ENCODE measurements around the gene TRIM39. TPM values are rescaled to one million over a fixed set of nuclear protein-coding genes. Genes with fewer than 3 reads are reported as not detected.
A peak's percentile ranks its signal among the peaks of the same experiment; 100 is the strongest.
"Not testable (repeated sequence)": the region's sequence is repeated elsewhere in the genome, so short reads cannot be mapped to it uniquely, and the experiment has no call there.

TRIM39 gene
- 14.2 and 15.6 TPM in 2 replicates for total RNA-seq

- H3K9me3 Mint-ChIP-seq = no peaks in the 10 kb centered on the region
- peaks cover 55% of the 10 kb centered on the region for H3K4me1 Mint-ChIP-seq (ENCODE audit: low read depth)
- peak within 1 kb of the TSS; percentile 100 for H3K27ac Mint-ChIP-seq
- peak; percentile 85 for DNase-seq (ENCODE audit: low spot score)
- no peaks in the 10 kb centered on the region for H3K27me3 Mint-ChIP-seq (ENCODE audit: insufficient read depth)
- intact Hi-C loops (cut with micrococcal nuclease) = loop anchor here (1.0 to 10.0 kb wide), 8 partner anchors 68 to 1851 kb away; partner anchors contain the start of genes AGPAT1, GNL1, MRPS18B and PPP1R10
- peaks cover 37% of the 10 kb centered on the region for H3K36me3 Mint-ChIP-seq (ENCODE audit: low read depth)
- H3K4me3 Mint-ChIP-seq = peak within 1 kb of the TSS; percentile 99
Measured at GRCh38 chr6:30326526-30327231, at the start of gene TRIM39. Gene TRIM39 (plus strand): TSS chr6:30326927. CDS start chr6:30329318, 2,391 bp downstream.

DNA sequence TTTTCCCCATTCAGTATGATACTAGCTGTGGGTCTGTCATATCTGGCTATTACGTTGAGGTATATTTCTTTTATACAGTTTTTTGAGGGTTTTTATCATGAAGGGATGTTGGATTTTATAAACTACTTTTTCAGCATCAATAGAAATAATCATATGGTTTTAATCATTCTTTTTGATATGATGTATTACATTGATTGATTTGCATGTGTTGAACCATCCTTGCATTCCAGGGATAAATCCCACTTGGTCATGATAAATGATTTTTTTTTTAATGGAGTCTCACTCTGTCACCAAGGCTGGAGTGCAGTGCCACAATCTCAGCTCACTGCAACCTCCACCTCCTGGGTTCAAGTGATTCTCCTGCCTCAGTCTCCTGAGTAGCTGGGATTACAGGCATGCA lies 45.7 kb upstream of the TRIM39 start:
- H3K4me1 Mint-ChIP-seq (ENCODE audit: low read depth); H3K27me3 Mint-ChIP-seq (ENCODE audit: insufficient read depth); DNase-seq (ENCODE audit: low spot score); H3K4me3 Mint-ChIP-seq; intact Hi-C loops (cut with micrococcal nuclease); H3K27ac Mint-ChIP-seq: not testable (repeated sequence)
- peaks cover 69% of the 10 kb centered on the region for H3K9me3 Mint-ChIP-seq
- peaks cover 10% of the 10 kb centered on the region for H3K36me3 Mint-ChIP-seq (ENCODE audit: low read depth)

GRCh38 chr6:30282522-30282921 lies 44.2 kb upstream of the TRIM39 start:
- no peak overlapping the region for H3K27ac Mint-ChIP-seq
- intact Hi-C loops (cut with micrococcal nuclease) = no loop called here
- peaks cover 2% of the 10 kb centered on the region for H3K27me3 Mint-ChIP-seq (ENCODE audit: insufficient read depth)
- H3K36me3 Mint-ChIP-seq (ENCODE audit: low read depth) = peaks cover 14% of the 10 kb centered on the region
- H3K4me1 Mint-ChIP-seq (ENCODE audit: low read depth) = no peaks in the 10 kb centered on the region
- no peak for DNase-seq (ENCODE audit: low spot score)
- H3K9me3 Mint-ChIP-seq = peaks cover 80% of the 10 kb centered on the region
- no peak overlapping the region for H3K4me3 Mint-ChIP-seq

GRCh38 chr6:30283761-30284160 lies 43.0 kb upstream of the TRIM39 start:
- intact Hi-C loops (cut with micrococcal nuclease) = no loop called here
- Mint-ChIP-seq H3K4me3 (no peak overlapping the region), H3K27me3 (ENCODE audit: insufficient read depth) (peaks cover 2% of the 10 kb centered on the region), H3K9me3 (peaks cover 84% of the 10 kb centered on the region), H3K27ac (no peak overlapping the region), H3K36me3 (ENCODE audit: low read depth) (peaks cover 25% of the 10 kb centered on the region), H3K4me1 (ENCODE audit: low read depth) (no peaks in the 10 kb centered on the region)
- DNase-seq (ENCODE audit: low spot score) = no peak

DNA sequence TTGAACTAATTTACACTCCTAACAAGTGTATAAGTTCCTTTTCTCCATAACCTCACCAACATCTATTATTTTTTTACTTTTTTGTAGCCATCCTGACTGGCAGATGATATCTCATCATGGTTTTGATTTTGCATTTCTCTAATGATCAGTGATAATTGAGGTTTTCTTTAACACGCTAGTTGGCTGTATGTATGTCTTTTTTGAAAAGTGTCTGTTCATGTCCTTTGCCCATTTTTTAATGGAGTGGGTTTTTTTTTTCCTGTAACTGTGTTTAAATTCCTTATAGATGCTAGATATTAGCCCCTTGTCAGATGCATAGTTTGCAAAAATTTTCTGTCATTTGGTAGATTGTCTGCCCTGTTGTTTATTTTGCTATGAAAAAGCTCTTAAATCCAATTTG lies 39.6 kb upstream of the TRIM39 start:
- peaks cover 47% of the 10 kb centered on the region for H3K36me3 Mint-ChIP-seq (ENCODE audit: low read depth)
- DNase-seq (ENCODE audit: low spot score) = no peak
- intact Hi-C loops (cut with micrococcal nuclease) = no loop called here
- H3K4me3 Mint-ChIP-seq = no peak overlapping the region
- peaks cover 72% of the 10 kb centered on the region for H3K9me3 Mint-ChIP-seq
- no peaks in the 10 kb centered on the region for H3K4me1 Mint-ChIP-seq (ENCODE audit: low read depth)
- H3K27ac Mint-ChIP-seq = no peak overlapping the region
- no peaks in the 10 kb centered on the region for H3K27me3 Mint-ChIP-seq (ENCODE audit: insufficient read depth)

DNA sequence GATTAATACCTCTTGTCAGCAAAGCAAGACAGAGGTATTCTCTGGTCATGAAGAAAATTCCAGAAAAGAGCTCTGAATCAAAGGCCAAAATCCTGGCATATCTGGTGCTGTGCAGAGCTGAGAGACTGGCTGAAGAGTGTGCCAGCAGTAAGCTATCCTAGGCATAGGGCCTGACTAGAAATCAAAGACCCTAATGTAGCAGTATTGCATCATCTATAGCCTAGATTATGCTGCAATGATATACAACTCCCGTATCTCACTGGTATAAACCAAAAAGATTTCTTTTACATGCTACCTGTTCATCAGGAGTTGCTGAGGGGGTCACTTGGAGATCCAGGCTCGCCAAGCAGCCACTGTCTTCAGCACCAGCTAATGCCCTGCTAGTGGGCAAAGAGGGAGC lies 30.9 kb upstream of the TRIM39 start:
- intact Hi-C loops (cut with micrococcal nuclease) = no loop called here
- Mint-ChIP-seq H3K27me3 (ENCODE audit: insufficient read depth) (no peaks in the 10 kb centered on the region), H3K9me3 (peaks cover 24% of the 10 kb centered on the region), H3K4me3 (no peak overlapping the region), H3K27ac (no peak overlapping the region), H3K4me1 (ENCODE audit: low read depth) (no peaks in the 10 kb centered on the region), H3K36me3 (ENCODE audit: low read depth) (peaks cover 46% of the 10 kb centered on the region)
- DNase-seq (ENCODE audit: low spot score) = no peak

- Mint-ChIP-seq H3K27ac (peak overlapping the region; percentile 31), H3K4me1 (ENCODE audit: low read depth) (peaks cover 34% of the 10 kb centered on the region)
- intact Hi-C loops (cut with micrococcal nuclease) = no loop called here
Measured at GRCh38 chr6:30304002-30304401, 22.7 kb upstream of the TRIM39 start.

DNA sequence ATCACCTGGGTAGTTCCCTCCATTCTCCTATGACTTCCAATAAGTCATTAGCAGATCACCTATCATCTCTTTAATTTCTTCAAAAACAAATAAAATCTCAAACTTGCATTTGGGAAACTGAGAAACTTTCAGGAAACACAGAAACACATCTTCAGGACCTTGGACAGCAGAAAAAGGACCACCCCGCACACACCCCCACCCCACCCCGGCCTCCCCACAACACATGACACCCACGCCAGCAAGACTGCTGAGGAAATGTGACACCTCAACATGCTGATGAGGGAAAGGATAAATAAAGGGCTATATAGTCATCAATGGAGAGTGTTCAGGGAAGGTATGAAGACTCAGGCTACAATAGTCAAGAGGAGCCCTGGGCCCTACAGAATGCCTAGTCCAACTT lies 15.6 kb upstream of the TRIM39 start:
- H3K4me1 Mint-ChIP-seq (ENCODE audit: low read depth) = peaks cover 43% of the 10 kb centered on the region
- no peak overlapping the region for H3K4me3 Mint-ChIP-seq
- DNase-seq (ENCODE audit: low spot score) = no peak
- H3K36me3 Mint-ChIP-seq (ENCODE audit: low read depth) = peaks cover 61% of the 10 kb centered on the region
- no peaks in the 10 kb centered on the region for H3K9me3 Mint-ChIP-seq
- H3K27ac Mint-ChIP-seq = no peak overlapping the region
- no peaks in the 10 kb centered on the region for H3K27me3 Mint-ChIP-seq (ENCODE audit: insufficient read depth)
- intact Hi-C loops (cut with micrococcal nuclease) = no loop called here

More at GRCh38 chr6:30304002-30304401, 22.7 kb upstream of the TRIM39 start:
- Mint-ChIP-seq H3K9me3 (peaks cover 32% of the 10 kb centered on the region), H3K4me3 (no peak overlapping the region), H3K36me3 (ENCODE audit: low read depth) (peaks cover 61% of the 10 kb centered on the region), H3K27me3 (ENCODE audit: insufficient read depth) (no peaks in the 10 kb centered on the region)
- no peak for DNase-seq (ENCODE audit: low spot score)

DNA sequence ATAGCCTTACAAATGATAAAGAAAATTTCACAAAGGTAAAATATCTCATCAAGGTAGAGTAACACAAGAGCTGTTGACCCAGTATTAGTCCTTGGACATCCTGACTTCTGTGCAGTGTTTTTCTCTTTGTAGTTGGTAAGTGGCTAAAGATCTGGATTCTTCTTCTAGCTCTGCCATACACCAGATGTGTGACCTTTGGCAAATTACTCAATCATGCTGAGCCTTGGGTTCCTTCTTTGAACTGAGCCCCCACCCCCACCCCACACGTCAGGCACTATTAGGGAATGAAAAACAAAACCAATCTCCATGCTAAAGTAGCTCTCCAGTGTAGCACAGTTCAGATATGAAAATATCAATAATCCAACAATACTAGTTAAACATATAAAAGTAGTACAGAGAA lies 15.1 kb upstream of the TRIM39 start:
- H3K4me3 Mint-ChIP-seq = no peak overlapping the region
- H3K9me3 Mint-ChIP-seq = no peaks in the 10 kb centered on the region
- no peaks in the 10 kb centered on the region for H3K27me3 Mint-ChIP-seq (ENCODE audit: insufficient read depth)
- peaks cover 65% of the 10 kb centered on the region for H3K36me3 Mint-ChIP-seq (ENCODE audit: low read depth)
- no peak for DNase-seq (ENCODE audit: low spot score)
- intact Hi-C loops (cut with micrococcal nuclease) = no loop called here
- H3K27ac Mint-ChIP-seq = no peak overlapping the region
- H3K4me1 Mint-ChIP-seq (ENCODE audit: low read depth) = peaks cover 42% of the 10 kb centered on the region

DNA sequence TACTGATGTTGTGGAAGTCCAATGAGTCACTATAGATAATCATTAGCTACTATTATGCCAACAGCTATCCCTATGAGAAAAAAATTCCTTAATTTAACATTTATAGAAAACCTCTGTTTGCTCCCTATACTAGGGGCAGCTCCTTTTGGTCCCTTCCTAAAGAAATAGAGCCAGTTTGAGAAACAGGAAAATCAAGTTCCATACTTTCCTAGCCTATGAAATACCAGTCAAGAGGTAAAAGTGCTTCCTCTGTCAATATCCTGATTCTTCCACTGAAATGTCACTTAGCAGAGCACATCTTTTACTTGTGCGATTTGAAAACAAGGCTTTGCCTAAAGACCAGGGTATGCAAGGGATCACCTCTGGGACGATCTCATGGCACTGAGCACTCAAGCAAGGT lies 14.5 kb upstream of the TRIM39 start:
- Mint-ChIP-seq H3K4me3 (no peak overlapping the region), H3K27ac (no peak overlapping the region), H3K9me3 (no peaks in the 10 kb centered on the region), H3K4me1 (ENCODE audit: low read depth) (peaks cover 37% of the 10 kb centered on the region), H3K27me3 (ENCODE audit: insufficient read depth) (no peaks in the 10 kb centered on the region), H3K36me3 (ENCODE audit: low read depth) (peaks cover 62% of the 10 kb centered on the region)
- no peak for DNase-seq (ENCODE audit: low spot score)
- intact Hi-C loops (cut with micrococcal nuclease) = no loop called here

GRCh38 chr6:30312676-30313321 lies 13.9 kb upstream of the TRIM39 start:
- no peak for DNase-seq (ENCODE audit: low spot score)
- Mint-ChIP-seq H3K4me3 (no peak overlapping the region), H3K4me1 (ENCODE audit: low read depth) (peaks cover 40% of the 10 kb centered on the region), H3K36me3 (ENCODE audit: low read depth) (peaks cover 62% of the 10 kb centered on the region), H3K27ac (no peak overlapping the region), H3K9me3 (no peaks in the 10 kb centered on the region), H3K27me3 (ENCODE audit: insufficient read depth) (no peaks in the 10 kb centered on the region)
- intact Hi-C loops (cut with micrococcal nuclease) = no loop called here

DNA sequence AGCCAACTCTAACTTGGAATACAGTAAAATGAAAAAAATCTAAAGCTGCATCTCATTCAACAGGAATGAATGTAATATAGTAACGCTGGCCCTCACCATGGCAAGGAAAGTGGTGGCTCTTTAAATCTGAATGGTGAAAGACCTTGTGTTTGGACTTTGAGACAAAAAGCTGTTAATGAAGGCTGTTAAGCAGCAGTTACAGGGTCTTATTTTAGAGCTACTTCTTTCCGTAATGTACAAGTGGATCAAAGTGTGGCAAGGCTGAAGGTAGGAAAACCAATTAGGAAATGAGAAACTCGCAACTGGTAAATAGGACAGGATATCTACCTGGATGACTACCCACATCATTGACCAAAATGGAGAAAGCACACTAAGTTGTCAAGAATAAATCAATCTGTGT lies 11.6 kb upstream of the TRIM39 start:
- intact Hi-C loops (cut with micrococcal nuclease) = no loop called here
- DNase-seq (ENCODE audit: low spot score) = no peak
- Mint-ChIP-seq H3K36me3 (ENCODE audit: low read depth) (peaks cover 55% of the 10 kb centered on the region), H3K4me1 (ENCODE audit: low read depth) (peaks cover 48% of the 10 kb centered on the region), H3K27me3 (ENCODE audit: insufficient read depth) (no peaks in the 10 kb centered on the region), H3K27ac (no peak overlapping the region), H3K9me3 (no peaks in the 10 kb centered on the region), H3K4me3 (no peak overlapping the region)

DNA sequence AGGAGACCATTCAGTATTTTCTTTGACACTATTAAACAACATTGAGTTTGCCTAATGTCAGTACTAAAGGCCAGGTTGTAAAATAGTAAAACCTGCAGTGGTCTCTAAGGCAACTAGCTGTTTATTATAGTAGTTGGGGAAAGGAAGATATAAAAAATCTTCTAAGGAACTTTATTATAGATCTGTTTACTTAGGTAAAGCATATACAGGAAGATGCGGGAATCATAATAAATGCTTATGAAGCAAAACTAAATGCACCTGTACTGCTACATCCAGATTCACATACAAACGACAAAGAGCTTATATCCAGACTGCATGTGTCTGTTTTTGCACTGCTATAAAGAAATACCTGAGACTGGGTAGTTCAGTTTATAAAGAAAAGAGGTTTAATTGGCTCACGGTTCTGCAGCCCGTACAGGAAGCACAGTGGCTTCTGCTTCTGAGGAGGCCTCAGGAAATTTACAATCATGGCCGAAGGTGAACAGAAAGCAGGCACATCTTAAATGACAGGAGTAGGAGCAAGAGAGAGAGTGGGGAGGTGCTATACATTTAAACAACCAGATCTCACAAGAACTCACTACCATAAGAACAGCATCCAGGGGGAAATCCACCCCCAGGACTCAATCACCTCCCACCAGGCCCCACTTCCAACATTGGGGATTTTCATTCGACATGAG lies 8.7 kb upstream of the TRIM39 start:
- Mint-ChIP-seq H3K36me3 (ENCODE audit: low read depth) (peaks cover 63% of the 10 kb centered on the region), H3K4me1 (ENCODE audit: low read depth) (peaks cover 72% of the 10 kb centered on the region), H3K4me3 (peak overlapping the region; percentile 30), H3K27me3 (ENCODE audit: insufficient read depth) (no peaks in the 10 kb centered on the region), H3K27ac (no peak overlapping the region), H3K9me3 (no peaks in the 10 kb centered on the region)
- intact Hi-C loops (cut with micrococcal nuclease) = loop anchor here (1.0 kb wide), 1 partner anchor 7 kb away; no protein-coding TSS in a partner anchor
- DNase-seq (ENCODE audit: low spot score) = no peak
